HepG2 (cell line): ENCODE results near the gene F2RL3. TPM values are rescaled to one million over a fixed set of nuclear protein-coding genes. Genes with fewer than 3 reads are reported as not detected.

Experiments
- ATAC-seq: fragments of 200-7000 bp; cut with Tn5 transposase; 3 replicates; pipeline ENCODE4 v1.9.1; 2020; ENCODE audit warnings: mild to moderate bottlenecking, moderate library complexity
- BruUV-seq: library from RNA; stranded (reverse); fragments of 400-500 nt; replicated peaks from 2 replicates; lab custom pipeline; 2021; lab: Mats Ljungman, UMichigan
- CTCF ChIA-PET: fragments of 300-600 bp; formaldehyde crosslinking; extraction: SDS; loops from one replicate; lab custom pipeline; 2021; ENCODE audit warnings: low total read pairs, inconsistent platforms, low intra/inter-chr PET ratio; lab: Yijun Ruan, JAX
- POLR2A ChIA-PET: fragments of 350-600 bp; sonication (Branson Sonifier 250); formaldehyde crosslinking; loops from one replicate; lab custom pipeline; 2020; ENCODE audit warnings: antibody characterized with exemption, inconsistent platforms; lab: Yijun Ruan, JAX
- DNase-seq: peaks from one replicate; pipeline ENCODE4 v3.0.0-alpha.2; 2015; ENCODE audit warnings: low spot score
- FAIRE-seq: peaks from 3 replicates; lab custom pipeline; 2011; peaks lifted over from hg19 to GRCh38; lab: Jason Lieb, UNC
- H2AFZ ChIP-seq: one replicate; pipeline ENCODE4 v1.6.1; 2011; ENCODE audit warnings: low read length, inconsistent platforms
- H3K27ac ChIP-seq: fragments of 300-600 bp; 3 replicates; pipeline ENCODE4 v1.8.0; 2011; ENCODE audit warnings: mixed run types, mild to moderate bottlenecking, mixed read lengths, low read length, inconsistent platforms; ENCODE audit not compliant: insufficient read depth; ENCODE audit errors: extremely low read length
- H3K27me3 ChIP-seq, 2 experiments: fragments of 200-600 bp in 1 of 2; 2 replicates in 1 of 2; 3 replicates in 1 of 2; pipeline versions ENCODE4 v1.6.0 to v1.8.0; 2011; ENCODE audit warnings: low read length in 2 of 2, mild to moderate bottlenecking in 2 of 2, moderate library complexity in 2 of 2, inconsistent platforms in 1 of 2; ENCODE audit not compliant: insufficient read depth in 2 of 2, control insufficient read depth in 1 of 2
- H3K36me3 ChIP-seq, 2 experiments: fragments of 200-600 bp in 1 of 2; replicated peaks in 1 of 2; 2 replicates in 1 of 2; 3 replicates in 1 of 2; pipeline versions ENCODE4 v1.5.1 to v1.8.0; 2011; ENCODE audit warnings: low read length in 2 of 2, inconsistent platforms in 1 of 2; ENCODE audit not compliant: insufficient read depth in 2 of 2, control insufficient read depth in 1 of 2
- H3K4me1 ChIP-seq: 2 replicates; pipeline ENCODE4 v1.5.1; 2012; ENCODE audit warnings: low read length, inconsistent platforms; ENCODE audit not compliant: insufficient read depth
- H3K4me2 ChIP-seq: 2 replicates; pipeline ENCODE4 v1.6.0; 2011; ENCODE audit warnings: low read depth, low read length, inconsistent platforms
- H3K4me3 ChIP-seq, 3 experiments: fragments of 200-600 bp in 1 of 3; sonication (generic), shearing (Covaris generic) in 1 of 3; replicated peaks in 1 of 3; 2 replicates each; pipeline ENCODE4 v1.5.1; 2011 to 2016; ENCODE audit warnings: low read length in 3 of 3, inconsistent platforms in 2 of 3, low read depth in 2 of 3, mild to moderate bottlenecking in 2 of 3, control low read depth in 1 of 3, mixed read lengths in 1 of 3; ENCODE audit not compliant: insufficient read depth in 1 of 3
- H3K79me2 ChIP-seq: one replicate; pipeline ENCODE4 v1.6.1; 2011; ENCODE audit warnings: low read length, inconsistent platforms; ENCODE audit not compliant: insufficient read depth
- H3K9ac ChIP-seq: 2 replicates; pipeline ENCODE4 v1.6.0; 2011; ENCODE audit warnings: mild to moderate bottlenecking, low read depth, low read length, inconsistent platforms; ENCODE audit not compliant: insufficient read depth
- H3K9me3 ChIP-seq: 2 replicates; pipeline ENCODE4 v1.5.1; 2012; ENCODE audit warnings: mild to moderate bottlenecking, low read length
- H4K20me1 ChIP-seq: 2 replicates; pipeline ENCODE4 v1.6.0; 2011; ENCODE audit warnings: inconsistent platforms, mild to moderate bottlenecking, low read length, moderate library complexity; ENCODE audit not compliant: insufficient read depth
- TOE1 ChIP-seq: sonication (generic); formaldehyde crosslinking; IDR thresholded peaks from 2 replicates; pipeline ENCODE4 v1.4.0; 2020; ENCODE audit warnings: mild to moderate bottlenecking, missing genetic modification reagents
- ZBTB42 ChIP-seq: sonication (generic); formaldehyde crosslinking; IDR thresholded peaks from 2 replicates; pipeline ENCODE4 v1.5.0; 2020; ENCODE audit warnings: mild to moderate bottlenecking, missing genetic modification reagents
- ZNF484 ChIP-seq: sonication (generic); formaldehyde crosslinking; IDR thresholded peaks from 2 replicates; pipeline ENCODE4 v1.5.1; 2020; ENCODE audit warnings: mild to moderate bottlenecking, low read depth, missing genetic modification reagents, borderline replicate concordance
- ZNF766 ChIP-seq: sonication (generic); formaldehyde crosslinking; IDR thresholded peaks from 2 replicates; pipeline ENCODE4 v1.5.0; 2020; ENCODE audit warnings: missing genetic modification reagents, borderline replicate concordance
- ZNF850 ChIP-seq: sonication (generic); formaldehyde crosslinking; conservative IDR thresholded peaks from 2 replicates; pipeline ENCODE4 v1.9.0; 2021; ENCODE audit warnings: mild to moderate bottlenecking, missing genetic modification reagents
- WGBS: methylation state at CpG from one replicate; pipeline ENCODE4 v1.1.6; 2017; ENCODE audit warnings: low lambda C conversion rate; 5-methylcytosine and 5-hydroxymethylcytosine counted together
- in situ Hi-C: cut with HindIII; loops from 2 replicates; pipeline ENCODE4 v1.10.0; 2017; ENCODE audit warnings: low pct_unique_long_range_greater_than_20kb; ENCODE audit not compliant: extremely low pct_ligation_motif_present
- intact Hi-C: fragments of 100-400 bp; cut with micrococcal nuclease; formaldehyde crosslinking; loops from one replicate; pipeline ENCODE4 v1.10.0; 2022; ENCODE audit not compliant: unreplicated experiment
- polyA plus RNA-seq, 8 experiments: library from polyadenylated mRNA; depleted of rRNA in 3 of 8; stranded (reverse) in 7 of 8; unstranded in 1 of 8; fragments of >200 nt; fragmentation: Illumina TruSeq in 4 of 8; extraction: Trizol in 4 of 8; gene quantifications; 2 replicates each; pipeline versions ENCODE4 v1.2.1 to v1.2.3, GENCODE V29; 2011 to 2016; ENCODE audit warnings: low read depth in 4 of 8, missing spikeins in 1 of 8, mixed read lengths in 1 of 8; ENCODE audit not compliant: insufficient read depth in 1 of 8
- total RNA-seq, 5 experiments: library from RNA; depleted of rRNA; stranded (reverse); fragments of >200 nt; fragmentation: Illumina TruSeq; extraction: Trizol; gene quantifications; 2 replicates each; pipeline ENCODE4 v1.2.3, GENCODE V29; 2016; ENCODE audit warnings: low read depth in 1 of 5
- TF ChIP-seq, protein P1 (sequence below): sonication (generic); formaldehyde crosslinking; IDR thresholded peaks from 2 replicates; pipeline ENCODE4 v1.4.0; 2020; ENCODE audit warnings: missing genetic modification reagents
- TF ChIP-seq, protein P2 (sequence below): sonication (generic); formaldehyde crosslinking; IDR thresholded peaks from 2 replicates; pipeline ENCODE4 v1.4.0; 2020; ENCODE audit warnings: missing genetic modification reagents, borderline replicate concordance
- TF ChIP-seq, protein P3 (sequence below): sonication (generic); formaldehyde crosslinking; IDR thresholded peaks from 2 replicates; pipeline ENCODE4 v1.5.1; 2020; ENCODE audit warnings: missing genetic modification reagents, mild to moderate bottlenecking, borderline replicate concordance
- TF ChIP-seq, protein P4 (sequence below): sonication (generic); formaldehyde crosslinking; IDR thresholded peaks from 2 replicates; pipeline ENCODE4 v1.5.1; 2020; ENCODE audit warnings: mild to moderate bottlenecking, missing genetic modification reagents, moderate library complexity

The F2RL3 gene
- total and polyA plus RNA-seq, 2 of the 13 experiments (the other 11 are each of a cell fraction or from before 2014, with no cell fraction given): not detected

DNA sequence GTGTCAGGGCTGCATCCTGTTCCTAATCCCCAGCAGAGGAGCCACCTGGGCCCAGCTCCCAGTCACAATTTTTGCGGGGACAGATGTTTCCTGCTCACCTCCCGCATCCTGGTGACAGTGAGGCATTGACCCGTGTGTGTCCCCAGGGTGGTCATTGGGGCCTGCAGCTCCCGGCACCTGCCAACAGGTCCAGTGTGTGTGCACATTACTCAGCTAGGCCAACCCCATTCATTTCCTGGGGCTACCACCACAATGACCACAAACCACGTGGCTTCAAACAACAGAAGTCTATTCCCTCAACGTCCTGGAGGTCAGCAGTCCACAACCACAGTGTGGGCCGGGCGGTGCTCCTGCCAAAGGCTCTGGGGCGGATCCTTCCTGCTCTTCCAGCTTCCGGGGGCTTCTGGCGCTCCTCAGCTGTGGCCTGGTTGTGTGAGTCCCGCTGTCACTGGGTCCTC, 11.9 kb upstream of the F2RL3 start:
- H3K36me3 ChIP-seq: peaks cover 14 to 37% of the 10 kb centered on the region in 2 experiments; a peak in 4 of 5 replicates
- WGBS: 95% methylated on average over 7 of the region's 12 CpGs
- peaks cover 10% of the 10 kb centered on the region for H3K9me3 ChIP-seq
- no peak overlapping the region for H3K4me3 ChIP-seq
- H2AFZ ChIP-seq: no peak overlapping the region
- H4K20me1 ChIP-seq: no peaks in the 10 kb centered on the region
- no peak overlapping the region for H3K4me2 ChIP-seq
- no peak overlapping the region for H3K9ac ChIP-seq
- FAIRE-seq (no peak), ATAC-seq (no peak), DNase-seq (no peak)
- peaks cover 8% of the 10 kb centered on the region for H3K79me2 ChIP-seq
- H3K27me3 ChIP-seq: no peaks in the 10 kb centered on the region
- no peak overlapping the region for H3K27ac ChIP-seq
- BruUV-seq: no TSS peak
- no peaks in the 10 kb centered on the region for H3K4me1 ChIP-seq
- no peak for TF ChIP-seq ZBTB42
- TF ChIP-seq, protein P1, sequence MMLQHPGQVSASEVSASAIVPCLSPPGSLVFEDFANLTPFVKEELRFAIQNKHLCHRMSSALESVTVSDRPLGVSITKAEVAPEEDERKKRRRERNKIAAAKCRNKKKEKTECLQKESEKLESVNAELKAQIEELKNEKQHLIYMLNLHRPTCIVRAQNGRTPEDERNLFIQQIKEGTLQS (CRISPR knock-in tag): no peak
- ChIA-PET CTCF (no interaction called here), POLR2A (no interaction called here)
- in situ Hi-C loops: no loop called here
- intact Hi-C loops: no loop called here

DNA sequence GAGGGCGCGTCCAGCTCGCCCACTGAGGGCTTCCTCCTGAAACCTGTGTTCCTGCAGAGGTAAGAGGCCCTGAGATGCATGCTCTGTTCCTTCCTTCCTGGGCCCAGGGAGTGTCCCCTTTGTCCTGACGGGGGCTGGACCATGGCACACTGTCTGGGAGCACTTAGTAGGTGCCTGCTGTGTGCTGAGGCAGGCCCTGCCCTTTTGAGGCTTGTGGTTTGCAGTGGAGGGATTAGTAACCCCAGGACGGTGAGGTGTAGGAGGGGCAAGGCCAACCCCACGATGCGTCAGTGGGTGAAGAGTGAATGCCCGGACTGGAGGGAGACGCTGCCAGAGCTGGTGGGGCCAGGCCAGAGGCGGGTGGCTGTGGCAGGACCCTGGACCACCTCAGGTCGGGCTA, 11.2 kb upstream of the F2RL3 start:
- ChIA-PET POLR2A (no interaction called here), CTCF (no interaction called here)
- DNase-seq: no peak
- 97% methylated on average over 6 of the region's 11 CpGs for WGBS
- Histone ChIP-seq H3K4me3 (no peak overlapping the region), H3K36me3 (peaks cover 14 to 33% of the 10 kb centered on the region in 2 experiments; a peak in 3 of 5 replicates), H3K4me1 (no peaks in the 10 kb centered on the region), H3K27me3 (no peaks in the 10 kb centered on the region), H3K9ac (no peak overlapping the region), H3K79me2 (peaks cover 8% of the 10 kb centered on the region), H3K4me2 (no peak overlapping the region), H3K9me3 (peaks cover 17% of the 10 kb centered on the region), H4K20me1 (no peaks in the 10 kb centered on the region), H2AFZ (no peak overlapping the region), H3K27ac (no peak overlapping the region)
- FAIRE-seq: no peak
- TF ChIP-seq, protein P2, sequence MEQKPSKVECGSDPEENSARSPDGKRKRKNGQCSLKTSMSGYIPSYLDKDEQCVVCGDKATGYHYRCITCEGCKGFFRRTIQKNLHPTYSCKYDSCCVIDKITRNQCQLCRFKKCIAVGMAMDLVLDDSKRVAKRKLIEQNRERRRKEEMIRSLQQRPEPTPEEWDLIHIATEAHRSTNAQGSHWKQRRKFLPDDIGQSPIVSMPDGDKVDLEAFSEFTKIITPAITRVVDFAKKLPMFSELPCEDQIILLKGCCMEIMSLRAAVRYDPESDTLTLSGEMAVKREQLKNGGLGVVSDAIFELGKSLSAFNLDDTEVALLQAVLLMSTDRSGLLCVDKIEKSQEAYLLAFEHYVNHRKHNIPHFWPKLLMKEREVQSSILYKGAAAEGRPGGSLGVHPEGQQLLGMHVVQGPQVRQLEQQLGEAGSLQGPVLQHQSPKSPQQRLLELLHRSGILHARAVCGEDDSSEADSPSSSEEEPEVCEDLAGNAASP (CRISPR knock-in tag): no peak
- TF ChIP-seq ZNF484 (CRISPR knock-in tag) (no peak), ZNF850 (CRISPR knock-in tag) (no peak), TOE1 (no peak), ZNF766 (CRISPR knock-in tag) (no peak)
- TF ChIP-seq, protein P3, sequence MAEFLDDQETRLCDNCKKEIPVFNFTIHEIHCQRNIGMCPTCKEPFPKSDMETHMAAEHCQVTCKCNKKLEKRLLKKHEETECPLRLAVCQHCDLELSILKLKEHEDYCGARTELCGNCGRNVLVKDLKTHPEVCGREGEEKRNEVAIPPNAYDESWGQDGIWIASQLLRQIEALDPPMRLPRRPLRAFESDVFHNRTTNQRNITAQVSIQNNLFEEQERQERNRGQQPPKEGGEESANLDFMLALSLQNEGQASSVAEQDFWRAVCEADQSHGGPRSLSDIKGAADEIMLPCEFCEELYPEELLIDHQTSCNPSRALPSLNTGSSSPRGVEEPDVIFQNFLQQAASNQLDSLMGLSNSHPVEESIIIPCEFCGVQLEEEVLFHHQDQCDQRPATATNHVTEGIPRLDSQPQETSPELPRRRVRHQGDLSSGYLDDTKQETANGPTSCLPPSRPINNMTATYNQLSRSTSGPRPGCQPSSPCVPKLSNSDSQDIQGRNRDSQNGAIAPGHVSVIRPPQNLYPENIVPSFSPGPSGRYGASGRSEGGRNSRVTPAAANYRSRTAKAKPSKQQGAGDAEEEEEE: no peak
- TF ChIP-seq, protein P4, sequence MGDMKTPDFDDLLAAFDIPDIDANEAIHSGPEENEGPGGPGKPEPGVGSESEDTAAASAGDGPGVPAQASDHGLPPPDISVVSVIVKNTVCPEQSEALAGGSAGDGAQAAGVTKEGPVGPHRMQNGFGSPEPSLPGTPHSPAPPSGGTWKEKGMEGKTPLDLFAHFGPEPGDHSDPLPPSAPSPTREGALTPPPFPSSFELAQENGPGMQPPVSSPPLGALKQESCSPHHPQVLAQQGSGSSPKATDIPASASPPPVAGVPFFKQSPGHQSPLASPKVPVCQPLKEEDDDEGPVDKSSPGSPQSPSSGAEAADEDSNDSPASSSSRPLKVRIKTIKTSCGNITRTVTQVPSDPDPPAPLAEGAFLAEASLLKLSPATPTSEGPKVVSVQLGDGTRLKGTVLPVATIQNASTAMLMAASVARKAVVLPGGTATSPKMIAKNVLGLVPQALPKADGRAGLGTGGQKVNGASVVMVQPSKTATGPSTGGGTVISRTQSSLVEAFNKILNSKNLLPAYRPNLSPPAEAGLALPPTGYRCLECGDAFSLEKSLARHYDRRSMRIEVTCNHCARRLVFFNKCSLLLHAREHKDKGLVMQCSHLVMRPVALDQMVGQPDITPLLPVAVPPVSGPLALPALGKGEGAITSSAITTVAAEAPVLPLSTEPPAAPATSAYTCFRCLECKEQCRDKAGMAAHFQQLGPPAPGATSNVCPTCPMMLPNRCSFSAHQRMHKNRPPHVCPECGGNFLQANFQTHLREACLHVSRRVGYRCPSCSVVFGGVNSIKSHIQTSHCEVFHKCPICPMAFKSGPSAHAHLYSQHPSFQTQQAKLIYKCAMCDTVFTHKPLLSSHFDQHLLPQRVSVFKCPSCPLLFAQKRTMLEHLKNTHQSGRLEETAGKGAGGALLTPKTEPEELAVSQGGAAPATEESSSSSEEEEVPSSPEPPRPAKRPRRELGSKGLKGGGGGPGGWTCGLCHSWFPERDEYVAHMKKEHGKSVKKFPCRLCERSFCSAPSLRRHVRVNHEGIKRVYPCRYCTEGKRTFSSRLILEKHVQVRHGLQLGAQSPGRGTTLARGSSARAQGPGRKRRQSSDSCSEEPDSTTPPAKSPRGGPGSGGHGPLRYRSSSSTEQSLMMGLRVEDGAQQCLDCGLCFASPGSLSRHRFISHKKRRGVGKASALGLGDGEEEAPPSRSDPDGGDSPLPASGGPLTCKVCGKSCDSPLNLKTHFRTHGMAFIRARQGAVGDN (CRISPR knock-in tag): no peak
- no TSS peak for BruUV-seq
- intact Hi-C loops (no loop called here), in situ Hi-C loops (no loop called here)
- ATAC-seq: no peak
